ENCODE data around the gene UTP11.

DNA sequence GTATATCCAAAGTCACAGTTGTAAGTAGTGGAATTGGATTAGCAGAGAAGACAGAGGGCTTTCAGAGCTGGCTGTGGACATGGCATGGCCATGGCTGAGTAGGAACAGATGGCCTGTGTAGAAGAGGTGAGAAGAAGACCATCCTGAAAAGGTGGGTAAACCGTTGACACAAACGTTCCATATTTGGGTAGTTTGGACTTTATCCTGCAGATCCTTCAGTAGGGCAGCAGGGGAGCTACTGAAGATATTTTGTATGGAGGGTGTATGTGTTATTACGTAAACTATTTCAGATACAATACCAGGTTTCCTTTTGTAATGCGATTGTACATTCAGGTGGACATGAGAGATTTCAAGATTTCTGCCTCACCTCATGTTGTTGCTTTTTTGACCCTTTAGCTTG lies 1.6 kb downstream of the UTP11 start:
- TF ChIP-seq, protein P1, sequence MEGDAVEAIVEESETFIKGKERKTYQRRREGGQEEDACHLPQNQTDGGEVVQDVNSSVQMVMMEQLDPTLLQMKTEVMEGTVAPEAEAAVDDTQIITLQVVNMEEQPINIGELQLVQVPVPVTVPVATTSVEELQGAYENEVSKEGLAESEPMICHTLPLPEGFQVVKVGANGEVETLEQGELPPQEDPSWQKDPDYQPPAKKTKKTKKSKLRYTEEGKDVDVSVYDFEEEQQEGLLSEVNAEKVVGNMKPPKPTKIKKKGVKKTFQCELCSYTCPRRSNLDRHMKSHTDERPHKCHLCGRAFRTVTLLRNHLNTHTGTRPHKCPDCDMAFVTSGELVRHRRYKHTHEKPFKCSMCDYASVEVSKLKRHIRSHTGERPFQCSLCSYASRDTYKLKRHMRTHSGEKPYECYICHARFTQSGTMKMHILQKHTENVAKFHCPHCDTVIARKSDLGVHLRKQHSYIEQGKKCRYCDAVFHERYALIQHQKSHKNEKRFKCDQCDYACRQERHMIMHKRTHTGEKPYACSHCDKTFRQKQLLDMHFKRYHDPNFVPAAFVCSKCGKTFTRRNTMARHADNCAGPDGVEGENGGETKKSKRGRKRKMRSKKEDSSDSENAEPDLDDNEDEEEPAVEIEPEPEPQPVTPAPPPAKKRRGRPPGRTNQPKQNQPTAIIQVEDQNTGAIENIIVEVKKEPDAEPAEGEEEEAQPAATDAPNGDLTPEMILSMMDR (IDR thresholded peaks at IDR 0.05): no peak
- TF ChIP-seq POLR2A (IDR thresholded peaks at IDR 0.05): no peak
